GM18858 (cell line): Measurements from ENCODE around the gene PLA2G2F.

Experiments used
- ATAC-seq: cut with Tn5 transposase; IDR thresholded peaks from one replicate; pipeline ENCODE4 v1.9.1; 2021; ENCODE audit not compliant: unreplicated experiment

PLA2G2F gene

GRCh38 chr1:20188455-20188817, 49.3 kb downstream of the PLA2G2F start:
- ATAC-seq = no peak

GRCh38 chr1:20189664-20190063, 50.5 kb downstream of the PLA2G2F start:
- no peak for ATAC-seq

- ATAC-seq = no peak
Measured at GRCh38 chr1:20190256-20191160, 51.4 kb downstream of the PLA2G2F start.

- no peak for ATAC-seq
Measured at GRCh38 chr1:20191266-20191825, 52.2 kb downstream of the PLA2G2F start.

- no peak for ATAC-seq
Measured at GRCh38 chr1:20192364-20192763, 53.2 kb downstream of the PLA2G2F start.

- no peak for ATAC-seq
Measured at GRCh38 chr1:20192871-20193411, 53.8 kb downstream of the PLA2G2F start.

GRCh38 chr1:20194224-20194623, 55.1 kb downstream of the PLA2G2F start:
- ATAC-seq = no peak

GRCh38 chr1:20194757-20195461, 55.8 kb downstream of the PLA2G2F start:
- no peak for ATAC-seq

- ATAC-seq = no peak
Measured at GRCh38 chr1:20195462-20195780, 56.3 kb downstream of the PLA2G2F start.

- ATAC-seq = no peak
Measured at GRCh38 chr1:20197329-20197791, 58.2 kb downstream of the PLA2G2F start.

GRCh38 chr1:20198296-20198695, 59.2 kb downstream of the PLA2G2F start:
- no peak for ATAC-seq

- ATAC-seq = no peak
Measured at GRCh38 chr1:20198918-20199317, 59.8 kb downstream of the PLA2G2F start.

- no peak for ATAC-seq
Measured at GRCh38 chr1:20199403-20199802, 60.3 kb downstream of the PLA2G2F start.

- ATAC-seq = no peak
Measured at GRCh38 chr1:20199840-20200239, 60.7 kb downstream of the PLA2G2F start.
